DND-41 (cell line): Measurements from ENCODE around the gene PTPRN2.

Experiments used
- ATAC-seq: fragments of 200-7000 bp; cut with Tn5 transposase; 3 replicates; pipeline ENCODE4 v1.9.1; 2021; ENCODE audit warnings: low read depth; ENCODE audit not compliant: insufficient read depth
- DNase-seq: peaks from one replicate; pipeline ENCODE4 v3.0.0-alpha.2; 2020
- H2AFZ ChIP-seq: 2 replicates; pipeline ENCODE4 v1.6.0; 2012; ENCODE audit warnings: low read depth, low read length
- H3K27ac ChIP-seq: 2 replicates; pipeline ENCODE4 v1.5.1; 2012; ENCODE audit warnings: low read length, inconsistent platforms
- H3K27me3 ChIP-seq: fragments of 200-600 bp; sonication (generic); 2 replicates; pipeline ENCODE4 v1.6.0; 2012; ENCODE audit warnings: low read length, mild to moderate bottlenecking, inconsistent platforms; ENCODE audit not compliant: insufficient read depth, poor library complexity
- H3K36me3 ChIP-seq: 2 replicates; pipeline ENCODE4 v1.5.1; 2012; ENCODE audit warnings: low read length, inconsistent platforms; ENCODE audit not compliant: insufficient read depth
- H3K4me1 ChIP-seq: 2 replicates; pipeline ENCODE4 v1.5.1; 2012; ENCODE audit warnings: mild to moderate bottlenecking, low read length; ENCODE audit not compliant: insufficient read depth
- H3K4me2 ChIP-seq: 2 replicates; pipeline ENCODE4 v1.6.0; 2012; ENCODE audit warnings: mild to moderate bottlenecking, moderate library complexity, low read length, inconsistent platforms; ENCODE audit not compliant: insufficient read depth
- H3K4me3 ChIP-seq, 2 experiments: fragments of 200-600 bp in 1 of 2; shearing (Covaris generic) in 1 of 2; 2 replicates each; pipeline ENCODE4 v1.5.1; 2012 to 2016; ENCODE audit warnings: inconsistent platforms in 2 of 2, low read length in 2 of 2, mild to moderate bottlenecking in 2 of 2, low read depth in 1 of 2, moderate library complexity in 1 of 2
- H3K79me2 ChIP-seq: 2 replicates; pipeline ENCODE4 v1.6.0; 2012; ENCODE audit warnings: low read length, inconsistent platforms; ENCODE audit not compliant: insufficient read depth
- H3K9ac ChIP-seq: 2 replicates; pipeline ENCODE4 v1.6.0; 2012; ENCODE audit warnings: low read depth, mild to moderate bottlenecking, inconsistent platforms, low read length, moderate library complexity
- H3K9me3 ChIP-seq: 2 replicates; pipeline ENCODE4 v1.5.1; 2012; ENCODE audit warnings: low read length, moderate library complexity, mild to moderate bottlenecking, inconsistent platforms; ENCODE audit not compliant: insufficient read depth, severe bottlenecking
- H4K20me1 ChIP-seq: 2 replicates; pipeline ENCODE4 v1.6.0; 2012; ENCODE audit warnings: low read length; ENCODE audit not compliant: insufficient read depth
- EZH2 ChIP-seq: IDR thresholded peaks from 3 replicates; pipeline ENCODE4 v1.6.1; 2012; ENCODE audit warnings: borderline replicate concordance, low read depth, mild to moderate bottlenecking, moderate library complexity, low read length, inconsistent platforms; ENCODE audit not compliant: severe bottlenecking
- TF ChIP-seq, protein P1 (sequence below): IDR thresholded peaks from 2 replicates; pipeline ENCODE4 v1.5.1; 2012; ENCODE audit warnings: borderline replicate concordance, low read length, moderate library complexity, mild to moderate bottlenecking; ENCODE audit not compliant: poor library complexity, severe bottlenecking; ENCODE audit errors: extremely low read depth

The PTPRN2 gene

GRCh38 chr7:157715071-157715937 is 872.3 kb downstream of the PTPRN2 start:
- Histone ChIP-seq H3K9ac (no peak overlapping the region), H3K36me3 (no peaks in the 10 kb centered on the region), H3K4me1 (no peaks in the 10 kb centered on the region), H3K27me3 (no peaks in the 10 kb centered on the region), H2AFZ (no peak overlapping the region), H3K79me2 (no peaks in the 10 kb centered on the region), H3K4me2 (no peak overlapping the region), H4K20me1 (no peaks in the 10 kb centered on the region), H3K4me3 (no peak overlapping the region), H3K27ac (no peak overlapping the region), H3K9me3 (no peaks in the 10 kb centered on the region)
- DNase-seq (peak; percentile 17), ATAC-seq (peak; percentile 58; the same call in 2 of the 3 replicates)
- TF ChIP-seq, protein P1, sequence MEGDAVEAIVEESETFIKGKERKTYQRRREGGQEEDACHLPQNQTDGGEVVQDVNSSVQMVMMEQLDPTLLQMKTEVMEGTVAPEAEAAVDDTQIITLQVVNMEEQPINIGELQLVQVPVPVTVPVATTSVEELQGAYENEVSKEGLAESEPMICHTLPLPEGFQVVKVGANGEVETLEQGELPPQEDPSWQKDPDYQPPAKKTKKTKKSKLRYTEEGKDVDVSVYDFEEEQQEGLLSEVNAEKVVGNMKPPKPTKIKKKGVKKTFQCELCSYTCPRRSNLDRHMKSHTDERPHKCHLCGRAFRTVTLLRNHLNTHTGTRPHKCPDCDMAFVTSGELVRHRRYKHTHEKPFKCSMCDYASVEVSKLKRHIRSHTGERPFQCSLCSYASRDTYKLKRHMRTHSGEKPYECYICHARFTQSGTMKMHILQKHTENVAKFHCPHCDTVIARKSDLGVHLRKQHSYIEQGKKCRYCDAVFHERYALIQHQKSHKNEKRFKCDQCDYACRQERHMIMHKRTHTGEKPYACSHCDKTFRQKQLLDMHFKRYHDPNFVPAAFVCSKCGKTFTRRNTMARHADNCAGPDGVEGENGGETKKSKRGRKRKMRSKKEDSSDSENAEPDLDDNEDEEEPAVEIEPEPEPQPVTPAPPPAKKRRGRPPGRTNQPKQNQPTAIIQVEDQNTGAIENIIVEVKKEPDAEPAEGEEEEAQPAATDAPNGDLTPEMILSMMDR = peak; percentile 59
- TF ChIP-seq EZH2 = no peak

GRCh38 chr7:157714166-157715070 is 873.2 kb downstream of the PTPRN2 start:
- H3K9ac ChIP-seq = no peak overlapping the region
- H3K4me3 ChIP-seq = no peak overlapping the region
- DNase-seq (no peak), ATAC-seq (no peak)
- H3K27me3 ChIP-seq = no peaks in the 10 kb centered on the region
- H3K36me3 ChIP-seq = no peaks in the 10 kb centered on the region
- no peaks in the 10 kb centered on the region for H3K9me3 ChIP-seq
- no peak overlapping the region for H3K4me2 ChIP-seq
- no peaks in the 10 kb centered on the region for H3K79me2 ChIP-seq
- H3K27ac ChIP-seq = no peak overlapping the region
- no peak overlapping the region for H2AFZ ChIP-seq
- TF ChIP-seq, protein P1 = no peak
- TF ChIP-seq EZH2 = no peak
- no peaks in the 10 kb centered on the region for H4K20me1 ChIP-seq
- H3K4me1 ChIP-seq = no peaks in the 10 kb centered on the region

- Histone ChIP-seq H3K79me2 (no peaks in the 10 kb centered on the region), H4K20me1 (no peaks in the 10 kb centered on the region), H3K27me3 (no peaks in the 10 kb centered on the region), H3K4me1 (no peaks in the 10 kb centered on the region), H3K27ac (no peak overlapping the region), H3K4me3 (no peak overlapping the region), H3K36me3 (no peaks in the 10 kb centered on the region), H3K9me3 (no peaks in the 10 kb centered on the region), H3K9ac (no peak overlapping the region), H2AFZ (no peak overlapping the region), H3K4me2 (no peak overlapping the region)
- TF ChIP-seq, protein P1 = no peak
- no peak for TF ChIP-seq EZH2
- ATAC-seq (no peak), DNase-seq (no peak)
These were observed 874.0 kb downstream of the PTPRN2 start for GRCh38 chr7:157713591-157713990.
